ENCODE measurements around the gene SH2D4B. TPM values are rescaled to one million over a fixed set of nuclear protein-coding genes. Genes with fewer than 3 reads are reported as not detected.

Gene SH2D4B
- total and polyA plus RNA-seq, 8 donors = 0.09 to 0.37 (median 0.20) TPM

DNA sequence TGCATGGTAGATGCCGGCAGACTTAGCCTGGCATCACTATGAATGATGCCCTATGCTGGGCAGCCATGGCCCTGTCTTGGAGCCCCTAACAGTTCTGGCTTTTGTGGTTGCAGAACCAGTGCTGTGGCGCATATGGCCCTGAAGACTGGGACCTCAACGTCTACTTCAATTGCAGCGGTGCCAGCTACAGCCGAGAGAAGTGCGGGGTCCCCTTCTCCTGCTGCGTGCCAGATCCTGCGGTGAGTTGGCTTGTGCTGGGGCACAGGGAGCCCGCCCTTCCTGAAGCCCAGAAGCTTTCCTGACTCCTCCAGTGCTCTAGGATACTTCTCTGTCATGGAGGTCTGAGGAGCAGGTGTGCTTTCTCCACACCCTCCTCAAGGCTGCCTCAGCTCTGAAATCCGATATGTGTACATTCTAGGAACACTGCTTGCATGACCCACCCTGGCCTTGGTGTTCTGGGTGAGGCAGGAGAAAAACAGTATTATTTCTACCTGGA lies 25.6 kb upstream of the SH2D4B start:
- Histone ChIP-seq H3K4me1 (peaks cover 0 to 46% of the 10 kb centered on the region in 2 donors), H3K27ac (no peak overlapping the region)

DNA sequence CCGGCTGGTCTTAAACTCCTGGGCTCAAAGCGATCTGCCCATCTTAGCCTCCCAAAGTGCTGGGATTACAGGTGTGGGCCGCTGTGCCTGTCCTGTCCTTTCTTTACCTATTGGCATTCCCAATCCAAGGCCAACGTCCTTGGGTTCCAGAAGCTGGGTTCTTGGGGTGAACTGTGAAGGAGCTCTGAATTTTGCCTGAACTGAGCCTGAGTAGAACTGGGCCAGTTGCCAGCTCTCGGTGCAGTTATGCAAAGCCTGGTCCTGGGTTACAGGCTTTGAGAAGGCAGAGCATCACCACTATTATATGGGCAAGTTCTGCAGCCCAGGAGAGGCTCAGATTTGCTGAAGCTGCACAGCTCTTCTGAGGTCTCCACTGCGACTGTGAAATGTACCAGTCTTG lies 24.6 kb upstream of the SH2D4B start:
- ATAC-seq (no peak), DNase-seq (peak in 1 of 4 donors; percentile 22)
- H3K4me3 ChIP-seq = no peak overlapping the region
- intact Hi-C loops (cut with DNase I) = no loop called here
- peaks cover 4 to 98% of the 10 kb centered on the region in 2 donors for H3K36me3 ChIP-seq
- no peaks in the 10 kb centered on the region for H3K27me3 ChIP-seq
- no peaks in the 10 kb centered on the region for H3K9me3 ChIP-seq
- TF ChIP-seq CTCF (IDR thresholded peaks at IDR 0.05) = no peak
- H3K27ac ChIP-seq = no peak overlapping the region
- H3K4me1 ChIP-seq = peaks cover 0 to 47% of the 10 kb centered on the region in 2 donors

More for the DNA sequence above, 25.6 kb upstream of the SH2D4B start:
- ATAC-seq (no peak), DNase-seq (peak in 1 of 4 donors; percentile 19)
- Histone ChIP-seq H3K4me3 (no peak overlapping the region), H3K27me3 (no peaks in the 10 kb centered on the region), H3K36me3 (peaks cover 4 to 98% of the 10 kb centered on the region in 2 donors), H3K9me3 (no peaks in the 10 kb centered on the region)
- TF ChIP-seq CTCF (IDR thresholded peaks at IDR 0.05) = no peak
- intact Hi-C loops (cut with DNase I) = no loop called here

DNA sequence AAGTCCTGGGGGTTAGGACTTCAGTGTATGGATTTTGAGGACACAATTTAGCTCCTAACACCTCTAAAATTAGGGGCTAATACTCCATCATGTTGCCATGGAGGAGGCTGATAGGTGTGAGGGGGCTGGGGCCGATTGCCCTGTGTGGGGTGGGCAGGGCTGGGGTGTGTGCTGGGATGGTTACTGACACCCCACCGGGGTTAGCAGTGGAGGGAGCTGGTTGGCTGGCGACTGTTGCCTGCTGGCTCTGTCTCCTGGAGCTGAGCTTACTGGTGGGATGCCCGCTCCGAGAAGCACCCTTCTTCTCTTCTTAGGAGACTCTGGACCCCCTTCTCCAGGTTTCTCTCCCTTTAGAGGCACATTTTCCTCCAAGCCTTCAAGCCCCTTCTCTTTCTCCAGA lies 22.2 kb upstream of the SH2D4B start:
- Histone ChIP-seq H3K9me3 (no peaks in the 10 kb centered on the region), H3K27me3 (no peaks in the 10 kb centered on the region), H3K36me3 (peaks cover 4 to 98% of the 10 kb centered on the region in 2 donors), H3K4me3 (no peak overlapping the region), H3K4me1 (peaks cover 0 to 35% of the 10 kb centered on the region in 2 donors), H3K27ac (no peak overlapping the region)
- intact Hi-C loops (cut with DNase I) = no loop called here
- TF ChIP-seq CTCF (IDR thresholded peaks at IDR 0.05) = no peak
- ATAC-seq = no peak
- DNase-seq = peak in 1 of 4 donors; percentile 16

- Histone ChIP-seq H3K4me3 (no peak overlapping the region), H3K9me3 (no peaks in the 10 kb centered on the region), H3K27me3 (no peaks in the 10 kb centered on the region), H3K4me1 (peaks cover 0 to 31% of the 10 kb centered on the region in 2 donors), H3K36me3 (peaks cover 4 to 98% of the 10 kb centered on the region in 2 donors), H3K27ac (no peak overlapping the region)
- TF ChIP-seq CTCF (IDR thresholded peaks at IDR 0.05) = no peak
- intact Hi-C loops (cut with DNase I) = no loop called here
- DNase-seq (peak in 1 of 4 donors; percentile 28), ATAC-seq (no peak)
Measured at GRCh38 chr10:80515941-80516340, 21.8 kb upstream of the SH2D4B start.

DNA sequence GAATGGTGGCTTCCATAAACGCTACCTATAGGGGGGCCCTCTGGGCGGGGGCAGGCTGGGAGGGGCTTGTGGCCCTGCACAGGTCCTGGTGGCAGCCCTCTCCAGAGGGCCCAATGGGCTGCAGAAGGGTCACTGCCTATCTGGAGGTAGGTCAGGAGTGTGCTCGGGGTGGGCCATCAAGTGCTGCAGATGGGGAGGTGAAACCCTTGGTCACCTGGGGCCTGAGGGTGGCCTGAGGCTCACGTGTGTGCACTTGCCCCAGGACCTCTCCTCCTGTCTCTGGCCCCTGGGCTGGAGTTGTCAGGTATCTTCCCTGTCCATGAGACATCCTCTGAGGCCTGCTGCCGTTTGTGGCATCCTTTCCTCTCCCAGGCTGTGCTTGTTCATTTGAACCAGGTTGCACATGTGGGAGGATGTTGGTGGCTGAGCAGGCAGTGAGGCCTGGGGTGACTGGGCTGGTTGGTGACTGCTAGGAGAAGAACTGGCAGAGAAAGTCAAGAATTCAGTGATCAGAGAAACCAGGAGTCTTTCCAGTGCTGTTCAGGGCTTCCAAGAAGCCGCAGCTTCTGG lies 21.1 kb upstream of the SH2D4B start:
- peak in 1 of 4 donors; percentile 21 for DNase-seq
- H3K27me3 ChIP-seq = no peaks in the 10 kb centered on the region
- peak overlapping the region in 1 of 2 donors; percentile 3 for H3K27ac ChIP-seq
- H3K4me1 ChIP-seq = peaks cover 0 to 26% of the 10 kb centered on the region in 2 donors
- intact Hi-C loops (cut with DNase I) = no loop called here
- no peaks in the 10 kb centered on the region for H3K9me3 ChIP-seq
- ATAC-seq = no peak
- TF ChIP-seq CTCF (IDR thresholded peaks at IDR 0.05) = no peak
- H3K36me3 ChIP-seq = peaks cover 4 to 99% of the 10 kb centered on the region in 2 donors
- no peak overlapping the region for H3K4me3 ChIP-seq

All from left lung (tissue), 10 donors.